ENCODE measurements around the gene TCIRG1. TPM values are rescaled to one million over a fixed set of nuclear protein-coding genes. Genes with fewer than 3 reads are reported as not detected.

Gene TCIRG1
- total RNA-seq, 1 donor from 2014 or later: 50.6 TPM

DNA sequence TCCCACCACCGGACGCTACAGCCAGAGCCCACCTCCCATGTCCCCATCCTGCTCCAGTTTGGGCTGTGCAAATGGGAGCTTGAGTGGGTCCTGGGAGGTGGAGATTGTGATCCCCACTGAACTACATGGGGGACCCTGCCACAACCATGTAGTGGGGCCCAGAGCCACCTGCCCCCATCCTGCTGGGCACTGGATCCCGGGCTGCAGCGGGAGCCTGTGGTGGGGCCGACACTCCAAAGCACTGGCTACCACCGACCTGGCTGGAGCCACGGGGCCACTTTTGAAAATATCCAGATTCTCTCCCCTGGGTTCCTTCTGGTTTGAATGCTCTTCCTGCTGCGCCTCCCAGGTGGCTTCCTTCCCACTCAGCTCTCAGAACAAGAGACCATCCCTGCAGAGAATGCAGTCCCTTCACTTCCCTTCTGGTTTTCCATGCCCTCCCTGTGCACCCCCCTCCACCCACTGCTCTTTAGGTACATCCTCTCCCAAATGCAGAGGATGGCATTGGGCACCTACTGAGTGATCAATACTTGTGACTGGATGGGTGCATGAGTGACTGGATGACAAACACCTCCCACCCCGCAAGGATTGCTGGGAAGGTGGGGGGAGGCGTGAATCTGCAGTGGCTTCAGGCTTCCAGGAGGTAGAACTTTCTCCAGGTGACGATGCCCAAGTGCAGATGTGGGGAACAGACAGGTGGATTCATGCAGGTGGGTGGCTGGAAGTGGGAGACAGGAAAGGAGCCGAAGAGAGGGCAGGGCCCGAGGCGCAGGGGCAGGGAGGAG is 34.1 kb upstream of the TCIRG1 start:
- no peak for DNase-seq (ENCODE audit: low read depth, low spot score)

DNA sequence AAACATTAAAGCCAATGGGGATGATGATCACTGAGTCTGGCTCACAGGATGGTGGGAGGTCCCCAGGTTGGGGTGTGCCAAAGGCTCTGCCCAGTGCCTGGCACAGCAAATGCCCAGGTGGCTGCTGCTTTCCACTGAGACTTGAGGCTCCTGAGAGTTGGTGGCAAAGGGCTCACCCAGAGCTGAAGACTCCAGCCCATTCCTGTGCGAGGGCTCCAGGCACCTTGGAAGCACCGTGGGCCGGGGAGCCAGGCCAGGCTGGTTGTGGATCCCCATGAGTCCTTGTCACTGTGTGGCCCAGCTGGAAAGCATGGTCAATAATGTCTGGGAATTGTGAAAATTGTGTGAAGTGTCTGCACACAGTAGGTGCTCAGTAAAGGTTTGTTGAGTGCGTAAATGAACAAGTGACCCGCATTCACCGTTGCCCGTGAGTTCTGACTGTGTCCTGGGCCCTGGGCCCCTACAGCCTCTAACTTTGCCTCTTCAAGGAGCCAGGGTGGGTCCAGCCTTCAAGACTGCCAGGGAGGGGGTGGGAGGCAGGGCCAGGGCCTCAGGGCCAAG is 32.1 kb upstream of the TCIRG1 start:
- no peak for DNase-seq (ENCODE audit: low read depth, low spot score)

DNA sequence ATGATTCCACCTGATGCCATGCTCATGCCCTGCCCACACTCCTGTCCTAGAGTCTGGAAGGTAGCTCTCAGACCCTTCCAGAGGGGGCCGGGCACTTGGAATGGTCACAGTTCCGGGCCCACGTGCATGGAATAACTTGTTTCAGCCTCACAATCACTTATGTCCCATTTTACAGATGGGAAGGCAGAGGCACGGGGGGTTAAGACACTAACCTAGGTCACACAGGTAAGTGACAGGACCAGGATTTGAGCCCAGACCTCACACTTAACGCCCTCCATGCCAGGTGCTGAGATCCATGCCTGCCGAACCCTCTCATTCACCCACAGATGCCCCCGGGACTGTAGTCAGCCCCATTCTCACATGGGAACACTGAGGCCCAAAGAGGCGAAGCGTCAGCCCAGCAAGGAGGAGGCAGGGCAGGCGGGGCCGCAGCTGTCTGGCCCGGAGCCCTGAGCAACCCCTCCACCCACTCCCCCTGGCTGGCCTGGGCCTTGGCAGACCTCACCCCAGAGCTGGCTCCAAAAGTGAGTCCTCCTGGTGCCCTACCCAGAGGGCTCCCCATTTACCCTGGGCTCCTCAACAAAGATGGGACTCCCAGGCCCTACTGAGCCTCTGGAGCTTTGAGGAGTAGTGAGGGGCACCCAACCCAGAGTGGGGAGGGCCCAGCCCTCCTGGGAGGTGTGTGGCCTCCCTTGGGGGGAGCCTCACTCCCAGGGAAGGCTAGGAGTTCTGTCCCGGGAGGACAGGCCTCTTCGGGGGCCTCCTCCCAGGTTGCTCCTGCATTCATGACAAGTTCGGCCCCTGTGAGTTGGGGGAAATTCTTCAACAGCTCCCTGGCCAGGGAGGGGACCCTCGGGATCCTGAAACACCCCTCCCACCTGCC is 31.1 kb upstream of the TCIRG1 start:
- DNase-seq (ENCODE audit: low read depth, low spot score): no peak

DNA sequence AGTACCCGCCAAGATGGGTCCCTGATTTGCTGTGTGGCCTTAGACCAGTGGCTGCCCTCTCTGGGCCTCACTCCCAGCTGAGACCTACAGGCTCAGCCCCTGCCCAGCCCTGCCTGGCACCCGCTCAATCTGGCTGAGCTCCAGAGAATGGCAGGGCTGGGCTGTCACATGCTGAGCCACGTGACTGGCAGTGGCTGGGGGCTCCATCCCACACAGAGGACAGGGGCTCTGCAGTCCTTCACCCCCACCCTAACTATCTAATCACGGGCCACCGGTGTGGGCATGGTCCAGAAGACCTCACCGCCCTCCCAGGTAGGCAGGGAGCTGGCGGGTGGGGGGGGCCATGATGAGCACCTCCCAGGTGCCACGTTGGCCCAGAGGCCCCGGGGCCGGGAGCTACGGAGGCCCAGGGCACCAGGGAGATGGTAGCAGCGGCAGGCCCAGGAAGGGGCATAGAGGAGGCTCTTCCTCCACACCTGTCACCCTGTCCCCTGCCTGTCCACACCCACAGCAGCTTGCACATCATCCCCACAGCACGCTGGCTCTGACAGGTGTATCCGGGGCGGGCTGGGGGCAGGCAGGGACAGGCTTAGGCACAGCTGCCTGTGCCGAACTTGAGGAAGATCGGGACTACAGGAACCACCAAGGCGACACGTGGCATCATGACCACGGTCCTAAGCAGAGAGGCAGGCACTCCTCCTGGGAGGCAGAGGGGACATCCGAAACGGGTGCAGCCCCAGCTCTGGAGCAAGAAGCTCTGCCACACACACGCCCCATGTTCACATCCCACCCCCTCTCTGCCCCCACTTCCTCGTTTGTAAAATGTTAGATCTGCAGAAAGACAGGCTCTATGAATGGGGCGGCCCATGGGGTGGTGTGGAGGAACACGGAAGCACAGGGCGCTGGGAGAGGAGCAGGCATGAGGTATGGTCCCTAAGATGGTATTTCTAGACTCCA is 30.2 kb upstream of the TCIRG1 start:
- no peak for DNase-seq (ENCODE audit: low read depth, low spot score)

DNA sequence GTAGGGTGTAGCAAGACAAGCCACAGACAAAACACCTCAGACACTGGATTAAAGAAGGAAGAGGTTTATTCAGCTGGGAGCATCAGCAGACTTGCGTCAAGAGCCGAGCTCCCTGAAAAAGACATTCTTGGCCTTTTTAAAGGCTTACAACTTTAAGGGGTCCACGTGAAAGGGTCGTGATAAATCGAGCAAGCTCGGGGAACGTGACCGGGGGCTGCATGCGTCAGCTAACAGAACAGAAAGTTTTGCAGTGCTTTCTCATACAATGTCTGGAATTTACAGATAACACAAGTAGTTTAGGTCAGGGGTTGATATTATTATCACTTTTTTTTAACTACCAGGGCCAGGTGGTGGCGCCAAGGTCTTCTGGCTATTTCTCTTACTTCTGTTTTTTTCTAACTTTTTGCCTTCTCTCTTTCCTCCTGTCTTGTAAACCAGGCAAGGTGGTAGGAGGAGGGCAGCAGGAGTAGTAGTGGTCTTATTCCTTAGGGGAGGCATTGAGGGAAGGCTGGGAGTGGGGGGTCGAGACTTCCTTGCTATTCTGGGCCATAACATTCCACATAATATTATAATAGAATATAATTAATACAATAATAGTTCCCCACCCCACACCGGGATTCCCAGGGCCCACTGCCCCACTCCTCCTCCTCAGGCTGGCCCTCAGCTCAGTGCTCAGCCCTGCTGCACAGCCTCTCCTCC is 29.3 kb upstream of the TCIRG1 start:
- no peak for DNase-seq (ENCODE audit: low read depth, low spot score)

DNA sequence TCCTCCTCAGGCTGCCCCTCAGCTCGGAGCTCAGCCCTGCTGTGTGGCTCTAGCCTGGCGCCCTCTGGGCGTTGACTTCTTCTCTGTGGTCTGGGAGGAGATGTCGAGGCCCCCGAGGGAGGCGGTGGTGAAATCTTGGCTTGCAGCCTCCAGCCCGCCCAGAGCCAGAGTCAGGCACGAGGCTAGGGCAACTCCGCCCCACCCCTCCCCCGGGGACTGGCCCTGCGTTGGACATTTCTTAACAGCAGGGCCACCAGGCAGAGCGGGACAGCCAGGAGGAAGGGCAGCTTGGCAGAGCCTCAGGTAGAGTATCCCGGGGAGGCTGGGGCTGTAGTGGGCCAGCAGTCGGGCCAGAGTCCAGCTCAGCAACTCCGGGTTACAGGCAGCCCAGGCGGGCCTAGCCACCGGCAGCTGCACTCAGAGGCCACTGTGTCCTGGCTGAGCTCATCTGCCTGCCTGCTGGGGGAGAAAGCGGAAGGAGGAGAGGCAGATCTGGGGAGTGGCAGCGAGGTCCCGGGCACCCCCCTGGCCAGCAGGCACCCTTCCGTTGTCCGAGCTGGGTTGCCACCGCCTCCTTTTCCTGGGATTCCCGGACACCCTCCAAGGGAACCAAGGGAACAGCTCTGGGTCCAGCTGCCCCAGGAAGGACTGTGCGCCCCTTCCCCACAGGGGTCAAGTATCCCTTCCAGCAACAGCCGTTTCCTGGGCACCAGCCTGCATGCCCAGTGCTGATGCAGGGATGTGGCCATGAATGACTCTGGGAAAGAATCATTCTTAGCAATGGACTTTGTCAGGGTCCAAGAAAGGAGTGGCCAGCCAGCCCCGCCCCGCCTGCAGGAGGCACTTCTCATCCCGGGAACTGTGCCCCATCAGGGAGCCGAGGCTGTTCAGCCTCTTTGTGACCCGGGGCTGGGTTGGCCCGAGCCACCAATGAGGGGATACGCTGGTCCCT is 28.5 kb upstream of the TCIRG1 start, which contains the start of gene ALDH3B1:
Gene ALDH3B1 (plus strand): TSS at position 238 of the 952 bp plus-strand sequence. CDS start 4,971 bp downstream, outside the sequence.
- no peak for DNase-seq (ENCODE audit: low read depth, low spot score)

DNA sequence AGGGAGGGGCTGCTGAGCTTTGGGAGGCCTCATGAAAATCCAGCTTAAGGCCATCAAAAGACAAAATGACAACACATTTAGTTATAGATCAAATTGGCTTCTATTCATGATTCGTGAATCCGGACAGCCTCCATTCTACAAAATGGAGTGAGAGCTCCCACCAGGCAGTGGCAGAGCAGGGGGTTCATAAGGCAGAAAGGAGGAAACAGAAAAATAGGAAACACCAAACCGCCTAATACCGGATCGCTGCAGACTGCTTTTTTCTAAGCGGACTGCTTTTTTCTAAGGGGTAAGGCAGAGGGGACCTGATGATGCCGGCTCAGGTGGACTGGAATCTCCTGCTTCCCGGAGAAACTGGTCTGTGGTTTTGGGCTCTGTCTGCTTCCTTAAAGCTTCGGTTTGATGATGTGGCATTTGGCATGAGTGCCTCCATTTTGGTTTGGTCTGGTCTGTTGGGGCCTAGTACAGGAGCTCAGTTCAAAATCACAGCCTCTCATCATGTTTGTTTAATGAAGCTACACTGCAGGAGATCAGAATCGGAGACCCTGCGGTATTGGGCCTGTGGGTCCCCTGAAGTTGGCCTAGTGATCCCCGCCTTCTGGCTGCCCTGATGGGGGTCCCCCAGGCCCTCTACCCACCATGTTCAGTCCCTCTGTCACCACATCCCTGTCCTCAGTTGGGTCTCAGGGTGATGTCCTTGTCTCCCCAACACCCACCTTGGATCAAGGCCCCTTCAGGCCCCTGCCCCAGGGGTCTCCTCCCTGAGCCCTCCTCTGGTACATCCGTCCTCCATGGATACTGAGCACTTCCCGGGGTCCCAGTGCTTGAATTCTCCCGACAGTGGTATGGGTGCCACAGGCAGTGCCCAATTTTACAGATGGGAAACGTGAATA is 27.5 kb upstream of the TCIRG1 start:
- DNase-seq (ENCODE audit: low read depth, low spot score): no peak

DNA sequence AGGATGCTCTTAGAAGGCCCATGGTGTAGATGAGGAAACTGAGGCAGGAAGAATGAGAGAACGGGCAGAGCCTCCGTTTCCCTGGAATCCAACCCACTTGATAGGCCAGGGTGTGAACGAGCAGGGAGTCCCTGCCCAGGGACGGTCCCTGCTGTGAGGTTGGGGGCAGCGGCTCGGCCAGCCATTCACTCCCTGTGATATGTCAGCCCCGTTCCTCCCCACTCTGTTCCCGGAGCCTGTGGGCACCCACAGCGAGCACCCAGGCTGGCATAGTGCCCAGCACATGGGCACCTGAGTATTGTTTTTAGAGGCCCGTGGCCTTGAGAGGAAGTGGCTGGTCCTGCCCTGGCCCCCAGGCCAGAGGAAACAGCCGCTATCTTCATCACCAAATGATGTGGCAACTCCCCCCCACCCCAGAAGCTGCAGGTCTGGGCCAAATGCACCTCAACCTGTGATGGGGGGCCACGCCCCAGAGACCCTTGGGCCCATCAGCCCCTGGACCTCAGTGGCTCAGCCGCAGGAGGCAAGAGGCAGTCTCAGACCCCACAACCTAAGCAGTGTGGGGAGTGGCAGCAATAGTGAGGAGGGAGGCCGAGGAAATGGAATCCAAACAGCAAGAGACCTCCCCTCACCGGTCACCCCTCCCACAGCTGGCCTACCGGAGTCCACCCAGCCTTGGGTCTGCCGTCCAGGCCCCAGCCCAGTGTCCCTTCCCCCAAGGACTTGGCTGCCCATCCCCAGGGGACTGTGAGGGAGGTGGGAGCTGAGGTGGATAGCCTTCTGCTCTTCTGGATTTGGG is 26.6 kb upstream of the TCIRG1 start:
- DNase-seq (ENCODE audit: low read depth, low spot score): no peak

DNA sequence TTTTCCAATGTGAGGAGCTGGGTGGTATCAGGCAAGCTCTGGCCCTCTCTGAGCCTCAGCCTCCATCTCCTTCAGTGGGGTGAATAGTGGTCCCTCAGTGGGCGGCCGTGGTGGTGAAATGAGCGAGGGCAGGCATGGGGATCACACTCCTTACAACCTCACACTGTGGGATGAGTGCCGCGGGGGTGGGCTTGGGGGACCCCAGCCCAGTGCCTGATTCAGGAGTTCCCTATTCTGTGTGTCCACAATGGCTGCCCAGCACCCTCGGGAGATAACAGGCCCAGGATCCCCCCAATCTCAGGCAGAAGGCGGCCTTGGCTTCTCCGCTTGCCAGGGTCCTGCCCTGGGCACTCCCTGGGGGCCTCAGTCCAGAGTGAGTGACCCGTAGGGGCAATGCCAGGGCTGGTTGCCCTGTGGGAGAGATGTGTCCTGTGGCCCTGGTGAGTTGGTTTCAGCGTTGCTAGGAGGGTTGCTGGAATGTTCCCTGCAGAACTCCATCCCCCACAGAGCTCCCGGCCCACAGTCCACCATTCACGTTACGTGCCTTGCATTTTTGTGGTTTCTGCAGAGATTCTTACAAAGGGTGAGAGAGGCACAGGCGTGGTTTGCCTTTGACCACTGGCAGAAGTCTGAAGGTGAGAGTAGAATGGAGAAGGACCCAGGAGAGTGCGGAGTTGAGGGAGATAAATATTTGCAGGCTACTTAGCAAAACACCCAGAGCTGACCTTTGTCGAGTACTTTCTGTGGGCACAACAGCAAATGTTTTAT is 25.8 kb upstream of the TCIRG1 start:
- no peak for DNase-seq (ENCODE audit: low read depth, low spot score)

DNA sequence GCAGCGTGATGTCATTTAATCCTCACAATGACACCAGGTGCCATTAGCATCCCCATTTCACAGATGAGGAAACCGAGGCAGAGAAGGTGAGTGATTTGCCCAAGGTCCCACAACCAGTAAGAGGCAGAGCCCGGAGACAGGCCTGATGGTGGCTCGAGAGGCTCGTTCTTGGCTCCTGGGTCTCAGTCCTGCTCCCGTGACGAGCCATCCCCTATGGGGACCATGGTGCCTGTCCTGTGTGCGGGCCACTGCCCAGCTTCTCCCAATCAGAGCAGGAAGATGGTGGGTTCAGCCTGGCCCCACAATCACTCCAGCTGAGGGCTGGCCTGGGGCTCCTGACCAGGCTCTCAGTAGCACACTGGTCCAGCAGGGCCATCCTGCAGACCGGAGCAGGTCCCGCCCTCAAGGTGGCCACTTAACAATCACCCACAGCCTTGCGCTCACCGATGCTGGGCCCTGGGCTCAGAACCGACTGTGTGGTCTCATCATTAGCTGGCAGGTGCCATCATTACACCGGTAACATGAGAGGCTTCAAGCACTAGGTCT is 25.1 kb upstream of the TCIRG1 start:
- DNase-seq (ENCODE audit: low read depth, low spot score): no peak

DNA sequence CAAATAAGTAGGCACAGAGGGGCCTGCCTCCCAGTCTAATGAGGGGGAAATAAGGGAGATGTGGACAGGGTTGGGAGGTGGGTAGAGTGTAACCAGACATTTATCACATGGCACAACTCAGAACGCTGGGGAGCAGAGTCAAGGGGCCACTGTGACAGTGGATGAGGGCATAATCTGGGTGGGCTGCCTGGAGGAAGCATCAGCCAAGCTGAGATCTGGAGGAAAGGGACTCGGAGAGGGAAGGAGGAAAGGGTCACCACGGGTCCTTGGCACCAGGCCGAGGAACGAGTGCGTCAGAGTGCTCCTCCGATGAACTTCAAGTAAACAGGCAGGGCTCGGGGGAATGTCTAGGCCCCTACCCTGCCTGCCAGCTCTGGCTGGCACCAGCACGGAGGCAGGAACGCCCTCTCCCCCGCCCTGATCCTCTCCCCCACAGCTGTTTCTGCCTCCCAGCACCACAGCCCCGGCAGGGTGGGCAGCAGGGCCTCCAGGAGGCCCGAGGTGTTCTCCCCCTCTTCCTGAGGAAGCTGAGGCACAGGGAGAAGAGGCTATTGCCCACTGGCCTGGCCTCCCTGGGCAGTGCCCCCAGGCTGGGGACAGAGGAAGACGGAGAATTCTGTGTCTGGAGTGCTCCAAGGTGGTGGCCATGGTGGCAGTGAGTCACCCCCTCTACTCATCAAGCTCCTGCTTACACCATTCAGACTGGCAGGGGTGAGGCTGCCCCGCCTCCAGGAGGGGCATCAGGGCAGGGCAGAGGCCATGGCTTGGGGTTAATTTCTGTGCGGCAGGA is 24.5 kb upstream of the TCIRG1 start:
- DNase-seq (ENCODE audit: low read depth, low spot score): no peak

DNA sequence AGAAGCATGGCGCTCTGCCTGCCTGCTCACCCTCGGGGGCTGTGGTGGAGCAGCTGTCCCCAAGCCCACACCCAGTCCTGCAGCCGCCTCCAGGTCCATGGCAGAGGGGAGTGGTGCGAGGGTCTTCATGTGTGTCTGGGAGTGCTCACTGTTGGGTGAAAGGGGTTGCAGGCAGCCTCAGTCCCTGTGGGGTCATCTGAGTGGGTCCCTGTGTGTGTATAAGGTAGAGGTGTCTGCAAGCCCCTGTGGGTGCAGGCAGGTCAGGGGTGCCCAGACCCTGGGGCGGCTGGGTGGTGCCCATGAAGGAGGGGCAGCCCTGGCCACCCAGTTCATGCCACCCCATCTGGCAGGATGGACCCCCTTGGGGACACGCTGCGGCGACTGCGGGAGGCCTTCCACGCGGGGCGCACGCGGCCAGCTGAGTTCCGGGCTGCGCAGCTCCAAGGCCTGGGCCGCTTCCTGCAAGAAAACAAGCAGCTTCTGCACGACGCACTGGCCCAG is 23.8 kb upstream of the TCIRG1 start:
- DNase-seq (ENCODE audit: low read depth, low spot score): no peak

DNA sequence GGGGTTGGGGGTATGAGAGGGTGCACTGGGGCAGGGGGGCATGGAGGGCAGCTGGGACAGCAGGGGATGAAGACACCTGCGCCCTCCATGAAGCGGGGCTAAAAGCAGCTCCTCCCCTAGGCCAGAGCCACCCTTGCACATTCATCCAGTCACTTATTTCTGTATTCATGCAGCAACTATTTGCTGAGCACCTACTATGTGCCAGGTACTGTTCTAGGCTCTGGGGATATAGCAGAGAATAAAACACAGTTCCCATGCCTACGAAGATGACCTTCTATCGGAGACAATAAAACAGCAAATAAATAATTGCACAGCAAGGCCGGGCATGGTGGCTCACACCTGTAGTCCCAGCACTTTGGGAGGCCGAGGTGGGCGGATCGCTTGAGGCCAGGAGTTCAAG is 23.4 kb upstream of the TCIRG1 start:
- DNase-seq (ENCODE audit: low read depth, low spot score): no peak

DNA sequence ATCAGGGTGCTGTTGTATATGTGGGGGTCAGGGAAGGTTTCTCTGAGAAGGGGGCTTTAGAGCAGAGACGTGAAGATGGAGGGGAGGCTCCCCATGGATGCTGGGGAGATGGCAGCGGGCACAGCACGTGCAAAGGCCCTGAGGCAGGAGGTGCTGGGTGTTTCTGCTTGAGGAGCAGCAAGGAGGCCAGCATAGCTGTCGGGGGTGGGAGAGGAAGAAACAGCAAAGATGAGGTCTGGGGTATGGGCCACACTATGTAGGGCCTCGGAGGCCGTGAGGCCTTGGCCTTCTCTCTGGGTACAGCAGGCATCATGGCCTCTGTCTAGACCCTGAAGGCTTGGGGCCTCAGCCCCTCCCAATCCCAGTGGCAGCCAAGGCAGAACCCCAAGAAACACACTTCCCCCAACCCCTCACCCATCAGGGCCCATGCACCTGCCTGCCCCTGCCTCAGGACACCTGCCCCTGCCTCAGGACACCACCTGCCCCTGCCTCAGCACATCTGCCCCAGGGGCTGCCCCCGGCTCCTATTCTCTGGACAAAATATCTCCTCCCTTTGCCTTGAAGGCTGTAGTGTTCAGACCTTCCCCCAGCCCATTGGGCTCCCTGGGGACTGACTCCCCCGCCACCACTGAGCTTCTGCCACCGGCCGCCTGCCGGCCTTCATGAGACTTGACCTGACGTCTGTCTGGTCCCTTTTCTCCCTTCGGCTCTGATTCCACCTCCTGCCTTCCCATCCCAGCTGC is 22.5 kb upstream of the TCIRG1 start:
- no peak for DNase-seq (ENCODE audit: low read depth, low spot score)

Measured in pulmonary artery endothelial cell (primary cell).